Parathyroid adenoma (tissue), 2 donors: ENCODE data around the gene SH3BP2.

Experiments used
- H2AFZ ChIP-seq: fragments of 300-600 bp; sonication (generic); one replicate; pipeline ENCODE4 v1.7.0; 2017; ENCODE audit warnings: antibody characterized with exemption, mild to moderate bottlenecking
- H3K27ac ChIP-seq: fragments of 300-600 bp; sonication (generic); one replicate; pipeline ENCODE4 v1.7.0; 2017
- H3K27me3 ChIP-seq: fragments of 300-600 bp; sonication (generic); one replicate; pipeline ENCODE4 v1.7.0; 2017; ENCODE audit warnings: low read length; ENCODE audit not compliant: control insufficient read depth, insufficient read depth
- H3K36me3 ChIP-seq: fragments of 300-600 bp; sonication (generic); one replicate; pipeline ENCODE4 v1.7.0; 2017; ENCODE audit warnings: low read length; ENCODE audit not compliant: control insufficient read depth, insufficient read depth
- H3K4me1 ChIP-seq: fragments of 300-600 bp; sonication (generic); one replicate; pipeline ENCODE4 v1.7.0; 2017; ENCODE audit warnings: control low read depth
- H3K4me2 ChIP-seq: fragments of 300-600 bp; sonication (generic); one replicate; pipeline ENCODE4 v1.7.0; 2017; ENCODE audit warnings: low read length
- H3K4me3 ChIP-seq: fragments of 300-600 bp; sonication (generic); one replicate; pipeline ENCODE4 v1.7.0; 2017; ENCODE audit warnings: low read depth, low read length
- H3K79me2 ChIP-seq: fragments of 300-600 bp; sonication (generic); one replicate; pipeline ENCODE4 v1.7.0; 2017; ENCODE audit warnings: control low read depth
- H3K9ac ChIP-seq: fragments of 300-600 bp; sonication (generic); one replicate; pipeline ENCODE4 v1.7.0; 2017; ENCODE audit warnings: mild to moderate bottlenecking
- H3K9me3 ChIP-seq: fragments of 300-600 bp; sonication (generic); one replicate; pipeline ENCODE4 v1.7.0; 2017; ENCODE audit warnings: low read length; ENCODE audit not compliant: control insufficient read depth
- CTCF ChIP-seq: fragments of 300-600 bp; sonication (generic); IDR thresholded peaks from one replicate; pipeline ENCODE4 v1.7.0; 2017; ENCODE audit warnings: antibody characterized with exemption, mild to moderate bottlenecking
- donor health status: primary hyperparathyroidism.

The SH3BP2 gene

GRCh38 chr4:2822461-2823300 lies 29.8 kb downstream of the SH3BP2 start:
- Histone ChIP-seq H3K4me2 (no peak overlapping the region), H3K9ac (no peak overlapping the region), H3K27ac (no peak overlapping the region), H3K79me2 (no peaks in the 10 kb centered on the region), H3K9me3 (no peaks in the 10 kb centered on the region), H3K27me3 (no peaks in the 10 kb centered on the region), H3K4me3 (no peak overlapping the region), H2AFZ (no peak overlapping the region), H3K36me3 (no peaks in the 10 kb centered on the region), H3K4me1 (no peaks in the 10 kb centered on the region)
- no peak for TF ChIP-seq CTCF

GRCh38 chr4:2823301-2823670 lies 30.4 kb downstream of the SH3BP2 start:
- no peaks in the 10 kb centered on the region for H3K36me3 ChIP-seq
- no peak overlapping the region for H3K9ac ChIP-seq
- H3K9me3 ChIP-seq: no peaks in the 10 kb centered on the region
- H2AFZ ChIP-seq: no peak overlapping the region
- H3K27me3 ChIP-seq: no peaks in the 10 kb centered on the region
- no peak overlapping the region for H3K27ac ChIP-seq
- no peak overlapping the region for H3K4me3 ChIP-seq
- no peak overlapping the region for H3K4me2 ChIP-seq
- H3K79me2 ChIP-seq: no peaks in the 10 kb centered on the region
- no peak for TF ChIP-seq CTCF
- no peaks in the 10 kb centered on the region for H3K4me1 ChIP-seq

- H3K36me3 ChIP-seq: no peaks in the 10 kb centered on the region
- no peak for TF ChIP-seq CTCF
- H2AFZ ChIP-seq: no peak overlapping the region
- no peaks in the 10 kb centered on the region for H3K9me3 ChIP-seq
- no peaks in the 10 kb centered on the region for H3K79me2 ChIP-seq
- H3K4me1 ChIP-seq: no peaks in the 10 kb centered on the region
- no peak overlapping the region for H3K9ac ChIP-seq
- H3K27me3 ChIP-seq: no peaks in the 10 kb centered on the region
- no peak overlapping the region for H3K4me3 ChIP-seq
- no peak overlapping the region for H3K4me2 ChIP-seq
- H3K27ac ChIP-seq: no peak overlapping the region
Measured at GRCh38 chr4:2823671-2824328, 30.9 kb downstream of the SH3BP2 start.

GRCh38 chr4:2824329-2824835 lies 31.5 kb downstream of the SH3BP2 start:
- Histone ChIP-seq H2AFZ (no peak overlapping the region), H3K27ac (no peak overlapping the region), H3K4me2 (no peak overlapping the region), H3K9me3 (no peaks in the 10 kb centered on the region), H3K4me1 (no peaks in the 10 kb centered on the region), H3K36me3 (no peaks in the 10 kb centered on the region), H3K79me2 (no peaks in the 10 kb centered on the region), H3K9ac (no peak overlapping the region), H3K27me3 (no peaks in the 10 kb centered on the region), H3K4me3 (no peak overlapping the region)
- no peak for TF ChIP-seq CTCF
